NCI-H2081 treated with DMSO at 0.1 percent for 48 hours (cell line): Measurements from ENCODE around the gene NFIC.
"Not testable (repeated sequence)": the region's sequence is repeated elsewhere in the genome, so short reads cannot be mapped to it uniquely, and the experiment has no call there.

Experiments
- DNase-seq: peaks from one replicate; lab custom pipeline; 2025; lab: John Stamatoyannopoulos, UW

The NFIC gene

DNA sequence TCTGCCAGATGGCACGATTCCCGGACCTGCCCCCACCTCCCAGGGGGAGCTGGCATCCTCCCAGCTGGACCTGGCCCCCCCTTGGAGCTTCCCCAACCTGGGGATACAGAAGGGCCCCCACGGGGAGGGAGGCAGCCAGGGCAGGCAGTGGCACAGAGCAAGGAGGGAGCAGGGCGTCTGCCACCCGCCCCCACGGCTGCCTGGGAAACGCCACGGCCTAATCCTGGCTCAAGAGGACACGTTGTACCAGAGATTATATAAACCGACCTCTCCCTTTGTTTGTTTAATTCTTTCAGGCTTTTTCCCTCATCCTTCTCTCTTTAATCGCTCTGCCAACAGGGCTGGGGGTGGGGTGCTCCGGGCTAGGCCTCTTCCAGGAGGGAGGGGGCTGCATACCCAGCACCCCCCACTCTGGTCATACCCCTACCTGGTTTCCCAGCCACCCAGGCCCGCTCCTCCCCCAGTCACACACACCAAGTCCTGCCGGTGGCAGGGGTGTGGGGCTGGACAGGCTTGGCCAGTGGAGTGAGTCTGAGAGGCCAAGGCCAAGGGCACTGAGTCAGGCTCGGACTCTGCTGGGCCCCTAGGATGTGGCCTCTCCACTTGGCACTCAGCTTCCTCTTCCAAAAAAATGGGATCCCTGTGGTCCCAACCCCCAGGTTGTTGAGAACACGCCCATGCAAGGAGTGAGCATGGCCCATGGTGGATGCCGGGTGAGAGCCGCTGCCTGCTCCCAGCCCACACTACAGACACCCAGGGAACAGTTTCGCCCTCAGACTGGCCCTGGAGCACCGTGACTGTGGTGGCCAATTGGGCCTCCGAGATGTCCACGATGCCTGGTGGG, 29.5 kb upstream of the NFIC start:
- DNase-seq, result no peak

DNA sequence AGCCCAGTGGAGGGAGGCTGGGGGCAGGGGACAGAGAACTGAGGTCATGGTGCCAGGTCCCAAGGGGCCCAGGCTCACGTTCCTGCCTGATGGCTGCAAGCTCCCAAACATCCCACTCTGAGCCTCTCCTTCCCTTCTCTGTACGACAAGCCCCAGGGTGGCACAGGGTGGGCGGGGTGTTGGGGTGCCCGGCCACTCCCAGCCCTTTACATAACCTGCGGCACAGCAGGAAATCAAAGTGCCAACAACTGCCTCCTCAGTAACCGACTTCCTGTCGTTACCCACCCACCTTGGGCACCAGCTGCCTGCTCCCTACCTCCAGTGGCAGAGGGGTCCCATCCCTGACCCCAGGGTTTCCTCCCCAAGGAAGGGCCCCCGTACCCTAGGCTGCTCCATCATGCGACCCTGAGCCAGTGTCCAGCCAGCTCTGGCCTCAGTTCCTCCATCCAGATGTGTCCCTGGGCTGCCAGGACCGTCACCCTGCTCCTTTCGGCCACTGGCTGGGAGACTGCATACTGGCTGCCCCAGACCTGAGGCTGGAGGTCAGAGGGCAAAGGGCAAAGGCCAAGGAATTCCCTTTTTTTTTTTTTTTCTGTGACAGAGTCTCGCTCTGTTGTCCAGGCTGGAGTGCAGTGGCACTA, 27.7 kb upstream of the NFIC start:
- DNase-seq, result no peak

- DNase-seq, result no peak
These were observed 26.0 kb upstream of the NFIC start for GRCh38 chr19:3340340-3340739.

DNA sequence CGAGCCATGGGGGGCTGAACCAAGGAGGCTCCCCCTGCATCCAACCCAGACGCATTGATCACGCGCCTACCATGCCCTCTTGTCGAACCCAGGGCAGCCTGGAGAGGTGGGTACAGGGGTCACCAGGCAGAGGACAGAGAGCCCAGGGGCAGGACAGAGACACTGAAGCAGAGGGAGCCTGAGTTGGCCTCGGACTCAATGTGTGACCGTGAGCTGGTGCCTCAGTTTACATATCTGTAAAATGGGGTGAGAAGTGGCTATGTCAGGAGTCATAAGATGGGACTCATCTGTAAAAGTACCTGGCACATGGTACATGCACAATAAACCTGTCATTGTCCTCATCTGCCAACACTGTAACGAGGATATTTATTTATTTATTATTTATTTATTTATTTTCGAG, 24.1 kb upstream of the NFIC start:
- DNase-seq, result no peak

DNA sequence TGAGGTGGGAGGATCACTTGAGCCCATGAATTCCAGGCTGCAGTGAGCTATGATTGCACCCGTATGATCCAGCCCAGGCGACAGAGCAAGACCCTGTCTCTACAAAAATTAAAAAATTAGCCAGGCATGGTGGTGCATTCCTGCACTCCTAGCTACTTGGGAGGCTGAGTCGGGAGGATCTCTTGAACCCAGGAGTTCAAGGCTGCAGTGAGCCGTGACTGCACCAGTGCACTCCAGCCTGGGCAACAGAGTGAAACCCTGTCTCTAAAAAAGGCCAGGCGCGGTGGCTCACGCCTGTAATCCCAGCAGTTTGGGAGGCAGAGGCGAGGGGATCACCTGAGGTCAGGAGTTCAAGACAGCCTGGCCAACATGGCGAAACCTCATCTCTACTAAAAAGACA, 23.4 kb upstream of the NFIC start:
- DNase-seq, result not testable (repeated sequence)

- DNase-seq, result no peak
These were observed 22.5 kb upstream of the NFIC start for GRCh38 chr19:3343619-3344502.

DNA sequence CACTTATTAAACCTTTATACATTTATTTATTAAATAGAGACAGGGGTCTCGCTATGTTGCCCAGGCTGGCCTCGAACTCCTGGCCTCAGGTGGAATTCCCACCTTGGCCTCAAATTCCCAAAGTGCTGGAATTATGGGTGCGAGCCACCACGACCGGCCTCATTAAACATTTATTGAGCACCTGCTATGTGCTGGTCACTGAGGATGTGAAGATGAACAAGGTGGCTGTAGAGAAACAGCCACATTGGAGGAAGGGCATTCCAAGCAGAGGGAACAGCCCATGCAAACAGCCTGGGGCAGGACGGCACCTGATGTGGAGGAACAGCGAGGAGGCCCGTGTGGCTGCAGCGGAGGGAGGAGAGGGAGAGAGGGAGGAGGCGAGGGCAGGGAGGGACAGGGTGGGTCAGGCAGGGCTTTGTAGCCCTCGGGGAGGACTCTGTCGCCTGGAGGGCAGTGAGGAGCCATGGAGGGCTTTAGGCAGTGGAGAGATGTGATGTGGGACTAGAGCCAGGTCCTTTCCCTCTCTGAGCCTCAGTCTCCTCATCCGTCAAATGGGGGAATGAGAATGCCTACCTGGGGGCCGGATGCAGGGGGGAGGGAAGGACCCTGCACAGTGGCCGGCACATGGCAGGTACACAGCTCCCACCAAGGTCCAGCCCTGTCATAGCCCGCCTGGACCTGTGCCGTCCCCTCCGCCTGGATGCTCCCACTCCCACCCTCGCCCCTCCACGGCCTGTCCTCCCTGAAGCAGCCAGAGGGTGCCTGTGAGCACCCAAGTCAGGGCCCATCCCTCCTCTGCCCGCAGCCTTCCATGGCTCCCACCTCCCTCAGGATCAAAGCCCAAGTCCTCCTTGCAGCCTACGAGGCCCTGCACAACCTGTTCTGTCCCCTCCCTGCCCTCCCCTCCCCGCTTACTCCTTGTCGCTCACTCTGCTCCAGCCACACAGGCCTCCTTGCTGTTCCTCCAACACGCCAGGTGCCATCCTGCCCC, 21.5 kb upstream of the NFIC start:
- no peak for DNase-seq

GRCh38 chr19:3345850-3346460, 20.4 kb upstream of the NFIC start:
- no peak for DNase-seq

GRCh38 chr19:3346677-3347353, 19.6 kb upstream of the NFIC start:
- no peak for DNase-seq

GRCh38 chr19:3348042-3348441, 18.3 kb upstream of the NFIC start:
- DNase-seq, result no peak

DNA sequence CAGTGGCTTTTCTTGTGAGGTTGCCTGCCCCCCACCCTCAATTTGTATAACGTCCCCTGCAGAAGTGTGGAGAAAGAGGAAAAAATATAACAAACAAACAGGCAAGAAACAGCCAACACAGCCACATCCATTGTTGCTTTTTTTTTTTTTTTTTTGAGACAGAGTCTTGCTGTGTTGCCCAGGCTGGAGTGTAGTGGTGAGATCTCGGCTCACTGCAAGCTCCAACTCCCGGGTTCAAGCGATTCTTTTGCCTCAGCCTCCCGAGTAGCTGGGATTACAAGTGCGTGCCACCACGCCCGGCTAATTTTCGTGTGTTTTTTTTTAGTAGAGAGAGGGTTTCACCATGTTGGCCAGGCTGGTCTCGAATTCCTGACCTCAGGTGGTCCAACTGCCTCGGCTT, 17.9 kb upstream of the NFIC start:
- not testable (repeated sequence) for DNase-seq

GRCh38 chr19:3350014-3350663, 16.2 kb upstream of the NFIC start:
- DNase-seq, result no peak

- DNase-seq, result no peak
These were observed 14.5 kb upstream of the NFIC start for GRCh38 chr19:3351702-3352447.

- DNase-seq, result no peak
These were observed 12.9 kb upstream of the NFIC start for GRCh38 chr19:3353493-3353892.

GRCh38 chr19:3356805-3357204, 9.6 kb upstream of the NFIC start:
- DNase-seq, result no peak

DNA sequence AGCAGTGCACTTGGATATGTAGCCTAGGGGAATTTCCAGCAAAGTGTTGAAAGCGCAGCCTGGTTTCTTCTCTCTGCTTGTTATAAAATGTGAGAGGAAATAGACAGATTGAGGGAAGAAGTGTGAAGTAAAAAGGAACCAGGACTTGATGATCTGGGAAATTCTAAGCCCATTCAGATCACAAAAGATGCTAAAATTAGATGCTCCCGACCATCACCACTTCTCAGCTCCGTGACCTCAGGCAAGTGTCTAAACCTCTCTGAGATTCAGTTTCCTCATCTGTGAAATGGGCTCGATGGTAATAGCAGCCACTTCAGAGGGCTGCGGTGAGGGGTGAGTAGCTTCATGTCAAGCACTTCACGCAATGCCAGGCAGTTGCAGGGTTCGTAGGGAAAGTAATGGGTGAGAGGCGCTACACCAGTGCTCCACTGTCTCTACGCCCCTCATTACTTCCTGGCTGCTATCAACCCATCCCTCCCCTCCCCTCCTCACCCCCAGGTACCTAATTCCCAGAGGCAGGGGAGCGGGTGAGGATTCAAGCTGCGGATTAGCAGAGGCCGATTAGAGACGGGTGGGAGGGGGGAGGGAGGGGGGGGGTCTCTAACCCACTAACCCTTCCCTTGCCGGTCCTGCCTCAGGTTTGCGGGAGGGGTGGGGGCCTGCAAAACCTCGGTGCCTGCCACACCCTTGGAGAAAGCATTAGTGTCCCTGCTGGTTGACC, 9.0 kb upstream of the NFIC start:
- DNase-seq, result no peak

- no peak for DNase-seq
These were observed 8.2 kb upstream of the NFIC start for GRCh38 chr19:3357992-3358688.

GRCh38 chr19:3358689-3359014, 7.7 kb upstream of the NFIC start:
- no peak for DNase-seq
